Left ventricle myocardium inferior (tissue), 1 donor: ENCODE results near the gene MRPL38. TPM values are rescaled to one million over a fixed set of nuclear protein-coding genes. Genes with fewer than 3 reads are reported as not detected.
A peak's percentile ranks its signal among the peaks of the same experiment; 100 is the strongest.
"Not testable (repeated sequence)": the region's sequence is repeated elsewhere in the genome, so short reads cannot be mapped to it uniquely, and the experiment has no call there.

Experiments
- DNase-seq: peaks from one replicate; pipeline ENCODE4 v3.0.0-alpha.2; 2020
- H3K27ac ChIP-seq: fragments of 200-600 bp; replicated peaks from 2 replicates; pipeline ENCODE4 v1.8.0; 2021
- H3K27me3 ChIP-seq: fragments of 200-600 bp; 2 replicates; pipeline ENCODE4 v1.8.0; 2021; ENCODE audit warnings: low read depth
- H3K36me3 ChIP-seq: fragments of 200-600 bp; 2 replicates; pipeline ENCODE4 v1.8.0; 2021
- H3K4me1 ChIP-seq: fragments of 200-600 bp; 2 replicates; pipeline ENCODE4 v1.8.0; 2021
- H3K4me3 ChIP-seq: fragments of 200-600 bp; 2 replicates; pipeline ENCODE4 v1.8.0; 2021; ENCODE audit warnings: mild to moderate bottlenecking, moderate library complexity
- H3K9me3 ChIP-seq: fragments of 200-600 bp; replicated peaks from 2 replicates; pipeline ENCODE4 v1.8.0; 2021
- intact Hi-C: fragments of 100-400 bp; cut with micrococcal nuclease; formaldehyde crosslinking; loops from one replicate; pipeline ENCODE4 v1.11.0; 2022
- total RNA-seq: library from RNA; stranded (reverse); fragmentation: NEBNext Ultra II Directional; extraction: Animal tissue kit (Norgen Biotek cat#: 25700); gene quantifications from one replicate; pipeline ENCODE4 v1.2.1, GENCODE V29; 2021
- TF ChIP-seq, protein P1 (sequence below): fragments of 200-600 bp; IDR thresholded peaks from 2 replicates; pipeline ENCODE4 v1.8.0; 2021; ENCODE audit warnings: antibody characterized with exemption, mild to moderate bottlenecking, borderline replicate concordance
- donor health status: DM: no; HTN: yes; CAD: no; lungs with severe emphysema.

MRPL38 gene
- total RNA-seq, 1 donor from 2014 or later, result 104 TPM

- H3K9me3 ChIP-seq, result no peaks in the 10 kb centered on the region
- H3K4me3 ChIP-seq, result no peak overlapping the region
- intact Hi-C loops, result no loop called here
- H3K4me1 ChIP-seq, result peaks cover 41% of the 10 kb centered on the region
- no peak for DNase-seq
- H3K36me3 ChIP-seq, result no peaks in the 10 kb centered on the region
- no peaks in the 10 kb centered on the region for H3K27me3 ChIP-seq
- H3K27ac ChIP-seq, result peak overlapping the region; percentile 40
- TF ChIP-seq, protein P1, sequence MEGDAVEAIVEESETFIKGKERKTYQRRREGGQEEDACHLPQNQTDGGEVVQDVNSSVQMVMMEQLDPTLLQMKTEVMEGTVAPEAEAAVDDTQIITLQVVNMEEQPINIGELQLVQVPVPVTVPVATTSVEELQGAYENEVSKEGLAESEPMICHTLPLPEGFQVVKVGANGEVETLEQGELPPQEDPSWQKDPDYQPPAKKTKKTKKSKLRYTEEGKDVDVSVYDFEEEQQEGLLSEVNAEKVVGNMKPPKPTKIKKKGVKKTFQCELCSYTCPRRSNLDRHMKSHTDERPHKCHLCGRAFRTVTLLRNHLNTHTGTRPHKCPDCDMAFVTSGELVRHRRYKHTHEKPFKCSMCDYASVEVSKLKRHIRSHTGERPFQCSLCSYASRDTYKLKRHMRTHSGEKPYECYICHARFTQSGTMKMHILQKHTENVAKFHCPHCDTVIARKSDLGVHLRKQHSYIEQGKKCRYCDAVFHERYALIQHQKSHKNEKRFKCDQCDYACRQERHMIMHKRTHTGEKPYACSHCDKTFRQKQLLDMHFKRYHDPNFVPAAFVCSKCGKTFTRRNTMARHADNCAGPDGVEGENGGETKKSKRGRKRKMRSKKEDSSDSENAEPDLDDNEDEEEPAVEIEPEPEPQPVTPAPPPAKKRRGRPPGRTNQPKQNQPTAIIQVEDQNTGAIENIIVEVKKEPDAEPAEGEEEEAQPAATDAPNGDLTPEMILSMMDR, result no peak
Measured at GRCh38 chr17:75861927-75862317, 42.8 kb downstream of the MRPL38 start.

- not testable (repeated sequence) for DNase-seq
Measured at GRCh38 chr17:75859358-75859757, 45.3 kb downstream of the MRPL38 start.

GRCh38 chr17:75856062-75856756 is 48.5 kb downstream of the MRPL38 start:
- H3K4me3 ChIP-seq, result peak overlapping the region; percentile 95
- H3K27ac ChIP-seq, result peak overlapping the region; percentile 99
- peaks cover 65% of the 10 kb centered on the region for H3K4me1 ChIP-seq
- H3K9me3 ChIP-seq, result no peaks in the 10 kb centered on the region
- intact Hi-C loops, result loop anchor here (5.0 kb wide), 1 partner anchor 74 kb away; the partner anchor contains the start of gene UNK
- DNase-seq, result no peak
- peaks cover 12% of the 10 kb centered on the region for H3K36me3 ChIP-seq
- TF ChIP-seq, protein P1, result no peak
- no peaks in the 10 kb centered on the region for H3K27me3 ChIP-seq

More at GRCh38 chr17:75859358-75859757, 45.3 kb downstream of the MRPL38 start:
- Histone ChIP-seq H3K4me1 (peaks cover 46% of the 10 kb centered on the region), H3K27ac (peak overlapping the region; percentile 86)
- intact Hi-C loops, result loop anchor here (5.0 kb wide), 1 partner anchor 77 kb away; the partner anchor contains the start of gene UNK
- H3K36me3 ChIP-seq, H3K4me3 ChIP-seq, H3K27me3 ChIP-seq, H3K9me3 ChIP-seq: not testable (repeated sequence)

DNA sequence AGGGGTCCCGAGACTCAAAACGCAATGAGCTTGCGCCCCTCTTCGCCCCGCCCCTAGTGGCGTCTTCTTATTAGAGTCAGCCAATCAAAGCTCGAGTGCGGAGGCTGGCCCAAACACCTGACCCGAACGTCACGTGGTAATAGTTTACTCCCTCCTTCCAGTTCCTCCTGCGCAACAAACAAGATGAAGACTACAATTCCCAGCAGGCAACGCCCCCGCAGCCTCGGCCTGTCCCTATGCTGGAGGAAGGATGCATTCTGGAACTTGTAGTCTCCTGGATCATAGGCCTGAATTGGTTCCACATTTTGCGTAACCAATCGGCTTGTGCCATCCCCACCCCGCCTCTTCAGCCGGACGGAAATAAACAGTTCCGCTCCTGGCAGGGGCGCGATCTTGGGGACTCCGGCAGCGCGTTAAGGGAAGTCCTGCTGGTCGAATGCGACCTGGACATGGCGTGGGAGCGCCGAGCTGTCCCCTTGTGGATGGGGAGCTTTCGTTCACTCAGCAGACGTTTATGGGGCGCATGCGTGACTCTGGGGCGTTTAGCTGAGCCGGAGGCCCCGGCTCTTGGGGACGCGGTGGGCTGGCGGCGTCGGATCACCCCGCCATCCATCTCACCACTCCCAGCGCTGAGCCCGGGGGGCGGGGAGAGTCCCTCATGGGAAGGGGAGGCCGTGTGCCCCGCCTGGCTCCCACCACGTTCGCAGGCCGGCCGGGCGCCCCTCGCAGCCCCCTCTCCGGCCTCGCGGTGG is 49.2 kb downstream of the MRPL38 start, which contains the start of gene WBP2:
WBP2 (minus strand) TSS at position 26 of the 752 bp plus-strand sequence. CDS start 38 bp downstream, outside the sequence.
- peaks cover 70% of the 10 kb centered on the region for H3K4me1 ChIP-seq
- intact Hi-C loops, result loop anchor here (5.0 kb wide), 1 partner anchor 73 kb away; the partner anchor contains the start of gene UNK

DNA sequence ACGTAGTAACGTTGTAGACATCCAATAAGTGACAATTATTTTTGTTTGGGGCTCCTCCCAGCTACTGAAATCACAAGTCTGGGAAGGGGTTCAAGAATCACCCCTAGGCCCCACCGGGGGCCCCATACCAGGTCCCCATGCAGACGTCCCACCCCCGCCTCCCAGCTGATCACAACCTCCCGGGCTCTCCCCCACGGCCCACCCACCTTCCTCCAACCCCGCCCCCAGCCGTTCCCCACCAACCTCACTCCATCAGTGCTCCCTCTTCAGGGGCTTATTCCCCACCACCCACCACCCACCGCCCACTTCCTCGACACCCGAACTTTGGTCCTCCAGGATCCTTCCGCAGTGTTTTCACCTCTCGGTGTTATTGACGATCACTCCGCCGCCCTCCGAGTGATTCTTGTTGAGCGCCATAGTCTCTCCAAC is 49.8 kb downstream of the MRPL38 start:
- Histone ChIP-seq H3K9me3 (no peaks in the 10 kb centered on the region), H3K4me1 (peaks cover 76% of the 10 kb centered on the region), H3K27me3 (no peaks in the 10 kb centered on the region), H3K4me3 (peak overlapping the region; percentile 95), H3K36me3 (peaks cover 26% of the 10 kb centered on the region), H3K27ac (peak overlapping the region; percentile 99)
- intact Hi-C loops, result loop anchor here (5.0 kb wide), 1 partner anchor 73 kb away; the partner anchor contains the start of gene UNK
- TF ChIP-seq, protein P1, result no peak
- peak; percentile 58 for DNase-seq

More for the DNA sequence above, 49.2 kb downstream of the MRPL38 start, which contains the start of gene WBP2:
- TF ChIP-seq, protein P1, result peak; percentile 59
- H3K9me3 ChIP-seq, result no peaks in the 10 kb centered on the region
- peak within 1 kb of the TSS; percentile 99 for H3K27ac ChIP-seq
- DNase-seq, result peak; percentile 97
- H3K27me3 ChIP-seq, result no peaks in the 10 kb centered on the region
- peak within 1 kb of the TSS; percentile 95 for H3K4me3 ChIP-seq
- H3K36me3 ChIP-seq, result peaks cover 20% of the 10 kb centered on the region
